H9 (cell line): Measurements from ENCODE around the gene ATP8B2. TPM values are rescaled to one million over a fixed set of nuclear protein-coding genes. Genes with fewer than 3 reads are reported as not detected.

Source experiments
- DNase-seq: peaks from one replicate; pipeline ENCODE4 v3.0.0-alpha.2; 2017
- H2AFZ ChIP-seq: one replicate; pipeline ENCODE4 v1.6.1; 2013; ENCODE audit warnings: mild to moderate bottlenecking, low read length, control low read depth, moderate library complexity
- H2AK5ac ChIP-seq: 2 replicates; pipeline ENCODE4 v1.6.1; 2013; ENCODE audit warnings: low read length, control low read depth, mixed read lengths; ENCODE audit not compliant: insufficient read length
- H2BK120ac ChIP-seq: one replicate; pipeline ENCODE4 v1.6.1; 2013; ENCODE audit warnings: low read depth, mild to moderate bottlenecking, low read length, control low read depth, inconsistent platforms; ENCODE audit not compliant: poor library complexity, severe bottlenecking
- H2BK12ac ChIP-seq: 2 replicates; pipeline ENCODE4 v1.6.1; 2013; ENCODE audit warnings: low read length, control low read depth, mixed read lengths, low read depth; ENCODE audit not compliant: insufficient read length
- H2BK15ac ChIP-seq: 2 replicates; pipeline ENCODE4 v1.6.1; 2013; ENCODE audit warnings: low read depth, low read length, control low read depth
- H2BK20ac ChIP-seq: one replicate; pipeline ENCODE4 v1.6.1; 2013; ENCODE audit warnings: low read depth, mild to moderate bottlenecking, low read length, control low read depth, inconsistent platforms; ENCODE audit not compliant: poor library complexity, severe bottlenecking
- H2BK5ac ChIP-seq: 2 replicates; pipeline ENCODE4 v1.6.1; 2013; ENCODE audit warnings: low read length, control low read depth, mixed read lengths; ENCODE audit not compliant: insufficient read length
- H3K14ac ChIP-seq: 2 replicates; pipeline ENCODE4 v1.6.1; 2013; ENCODE audit warnings: low read length, control low read depth; ENCODE audit not compliant: insufficient read depth
- H3K18ac ChIP-seq: 2 replicates; pipeline ENCODE4 v1.6.1; 2013; ENCODE audit warnings: low read depth, mild to moderate bottlenecking, mixed read lengths, low read length, control low read depth; ENCODE audit not compliant: insufficient read length
- H3K23ac ChIP-seq: 2 replicates; pipeline ENCODE4 v1.6.1; 2013; ENCODE audit warnings: low read length, control low read depth, mixed read lengths, low read depth; ENCODE audit not compliant: insufficient read length
- H3K23me2 ChIP-seq: 2 replicates; pipeline ENCODE4 v1.6.1; 2013; ENCODE audit warnings: low read depth, mild to moderate bottlenecking, mixed read lengths, low read length, control low read depth; ENCODE audit not compliant: insufficient read length, poor library complexity, severe bottlenecking
- H3K27ac ChIP-seq: 2 replicates; pipeline ENCODE4 v1.5.1; 2013; ENCODE audit warnings: low read length, control low read depth, mixed read lengths, low read depth; ENCODE audit not compliant: insufficient read length
- H3K27me3 ChIP-seq: 2 replicates; pipeline ENCODE4 v1.6.1; 2013; ENCODE audit warnings: low read length, control low read depth, inconsistent platforms; ENCODE audit not compliant: insufficient read depth
- H3K4ac ChIP-seq: 2 replicates; pipeline ENCODE4 v1.6.1; 2013; ENCODE audit warnings: low read depth, mild to moderate bottlenecking, control low read depth, inconsistent platforms, low read length, moderate library complexity
- H3K4me1 ChIP-seq: 2 replicates; pipeline ENCODE4 v1.6.1; 2013; ENCODE audit warnings: low read length, control low read depth, inconsistent platforms; ENCODE audit not compliant: insufficient read depth
- H3K4me2 ChIP-seq: 2 replicates; pipeline ENCODE4 v1.6.1; 2013; ENCODE audit warnings: low read length, control low read depth, mixed read lengths; ENCODE audit not compliant: insufficient read length, insufficient read depth
- H3K56ac ChIP-seq: 2 replicates; pipeline ENCODE4 v1.6.1; 2013; ENCODE audit warnings: low read depth, mild to moderate bottlenecking, mixed read lengths, low read length, control low read depth; ENCODE audit not compliant: insufficient read length
- H3K79me1 ChIP-seq: 2 replicates; pipeline ENCODE4 v1.6.1; 2013; ENCODE audit warnings: low read depth, mild to moderate bottlenecking, moderate library complexity, low read length, control low read depth, inconsistent platforms; ENCODE audit not compliant: insufficient read depth, poor library complexity, severe bottlenecking
- H3K79me2 ChIP-seq: 2 replicates; pipeline ENCODE4 v1.6.1; 2013; ENCODE audit warnings: low read length, control low read depth, inconsistent platforms; ENCODE audit not compliant: insufficient read depth
- H3K9ac ChIP-seq: 2 replicates; pipeline ENCODE4 v1.6.1; 2013; ENCODE audit warnings: low read length, control low read depth, mixed read lengths; ENCODE audit not compliant: insufficient read length; ENCODE audit errors: extremely low read depth
- H3K9me3 ChIP-seq: one replicate; pipeline ENCODE4 v1.6.1; 2013; ENCODE audit warnings: low read depth, low read length, inconsistent platforms; ENCODE audit not compliant: control insufficient read depth
- H3T11ph ChIP-seq: one replicate; pipeline ENCODE4 v1.6.1; 2013; ENCODE audit warnings: mild to moderate bottlenecking, low read length, control low read depth, inconsistent platforms
- H4K20me1 ChIP-seq: one replicate; pipeline ENCODE4 v1.6.1; 2013; ENCODE audit not compliant: control insufficient read depth, insufficient read length, insufficient read depth
- H4K5ac ChIP-seq: 2 replicates; pipeline ENCODE4 v1.6.1; 2013; ENCODE audit warnings: low read depth, mild to moderate bottlenecking, mixed read lengths, low read length, control low read depth; ENCODE audit not compliant: insufficient read length
- H4K8ac ChIP-seq: replicated peaks from 2 replicates; pipeline ENCODE4 v1.6.1; 2013; ENCODE audit warnings: low read length, control low read depth, mixed read lengths, low read depth; ENCODE audit not compliant: insufficient read length
- H4K91ac ChIP-seq: 2 replicates; pipeline ENCODE4 v1.6.1; 2013; ENCODE audit warnings: low read depth, mild to moderate bottlenecking, moderate library complexity, mixed read lengths, low read length, control low read depth; ENCODE audit not compliant: insufficient read length
- H3K27ac Mint-ChIP-seq, 3 experiments: 2 replicates in 2 of 3; 3 replicates in 1 of 3; pipeline ENCODE4 v1.8.0; 2020 to 2021; ENCODE audit warnings: mixed read lengths in 3 of 3, mild to moderate bottlenecking in 1 of 3, moderate library complexity in 1 of 3
- H3K27me3 Mint-ChIP-seq: 2 replicates; pipeline ENCODE4 v1.8.0; 2021; ENCODE audit warnings: low read depth, mild to moderate bottlenecking, moderate library complexity, mixed read lengths
- H3K36me3 Mint-ChIP-seq, 3 experiments: 2 replicates in 2 of 3; 3 replicates in 1 of 3; pipeline ENCODE4 v1.8.0; 2020 to 2021; ENCODE audit warnings: low read depth in 3 of 3, mixed read lengths in 3 of 3; ENCODE audit not compliant: insufficient read depth in 1 of 3
- H3K4me1 Mint-ChIP-seq, 2 experiments: 2 replicates each; pipeline ENCODE4 v1.8.0; 2020; ENCODE audit warnings: mixed read lengths in 2 of 2
- H3K4me3 Mint-ChIP-seq, 2 experiments: 2 replicates in 1 of 2; 3 replicates in 1 of 2; pipeline ENCODE4 v1.8.0; 2020 to 2021; ENCODE audit warnings: mild to moderate bottlenecking in 2 of 2, mixed read lengths in 2 of 2, moderate library complexity in 1 of 2
- H3K9me3 Mint-ChIP-seq, 2 experiments: 2 replicates in 1 of 2; 3 replicates in 1 of 2; pipeline ENCODE4 v1.8.0; 2020; ENCODE audit warnings: mild to moderate bottlenecking in 2 of 2, mixed read lengths in 2 of 2, moderate library complexity in 1 of 2
- WGBS: extraction: QIAGEN DNeasy Blood & Tissue Kit; methylation state at CpG from one replicate; pipeline ENCODE4 v1.1.7; 2013; ENCODE audit warnings: missing lambda C conversion rate, low lambda C conversion rate, mixed read lengths; ENCODE audit not compliant: insufficient read length; ENCODE audit errors: extremely low coverage; 5-methylcytosine and 5-hydroxymethylcytosine counted together
- total RNA-seq: library from RNA; stranded (reverse); gene quantifications from 2 replicates; pipeline ENCODE4 v1.2.1, GENCODE V29; 2021
- TF ChIP-seq, protein P1 (sequence below): fragments of 200-600 bp; sonication (generic); conservative IDR thresholded peaks from 3 replicates; pipeline ENCODE4 v1.8.0; 2021; ENCODE audit warnings: antibody characterized with exemption, mild to moderate bottlenecking

The ATP8B2 gene
- total RNA-seq, 1 experiment from 2014 or later = 37.6 TPM

DNA sequence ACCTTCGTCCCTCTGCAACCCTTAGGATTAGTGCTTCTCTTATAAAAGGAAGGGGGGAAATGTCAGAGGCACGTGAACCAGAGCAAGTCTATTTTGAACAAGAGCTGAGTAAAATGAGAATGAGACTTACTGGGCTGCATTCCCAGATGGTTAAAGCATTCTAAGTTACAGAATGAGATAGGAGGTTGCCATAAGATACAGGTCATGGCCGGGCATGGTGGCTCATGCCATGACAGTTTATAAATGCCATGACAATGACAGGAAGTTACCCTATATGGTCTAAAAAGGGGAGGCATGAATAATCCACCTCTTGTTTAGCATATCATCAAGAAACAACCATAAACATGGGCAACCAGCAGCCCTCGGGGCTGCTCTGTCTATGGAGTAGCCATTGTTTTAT is 6.9 kb upstream of the ATP8B2 start:
- no peaks in the 10 kb centered on the region for H4K20me1 ChIP-seq
- H4K5ac ChIP-seq = no peak overlapping the region
- H2BK120ac ChIP-seq = no peak overlapping the region
- no peak overlapping the region for H2AK5ac ChIP-seq
- H3K9ac ChIP-seq = no peak overlapping the region
- no peaks in the 10 kb centered on the region for H3K4me1 ChIP-seq
- H2BK12ac ChIP-seq = no peak overlapping the region
- no peak overlapping the region for H3K27ac ChIP-seq
- no peak overlapping the region for H3K23ac ChIP-seq
- WGBS = no CpG with 5 or more reads among the region's 4 CpGs
- H3K4me1 Mint-ChIP-seq = no peaks in the 10 kb centered on the region
- H3K27ac Mint-ChIP-seq = no peak overlapping the region
- H3K79me1 ChIP-seq = no peaks in the 10 kb centered on the region
- H3K23me2 ChIP-seq = no peaks in the 10 kb centered on the region
- H3K36me3 Mint-ChIP-seq = no peaks in the 10 kb centered on the region; a peak in 1 of 7 replicates
- no peak overlapping the region for H4K8ac ChIP-seq
- no peak overlapping the region for H2BK20ac ChIP-seq
- H3K18ac ChIP-seq = no peak overlapping the region
- H2BK5ac ChIP-seq = no peak overlapping the region
- no peak overlapping the region for H3K4ac ChIP-seq
- no peak overlapping the region for H2BK15ac ChIP-seq
- no peak overlapping the region for H3K14ac ChIP-seq
- H3K9me3 ChIP-seq = no peaks in the 10 kb centered on the region
- DNase-seq = no peak
- H3K27me3 Mint-ChIP-seq = peaks cover 21% of the 10 kb centered on the region
- no peak overlapping the region for H3K4me3 Mint-ChIP-seq
- H3K27me3 ChIP-seq = no peaks in the 10 kb centered on the region
- no peak overlapping the region for H3K56ac ChIP-seq
- no peak overlapping the region for H4K91ac ChIP-seq
- H3T11ph ChIP-seq = no peak overlapping the region
- no peak overlapping the region for H2AFZ ChIP-seq
- no peak overlapping the region for H3K4me2 ChIP-seq
- no peaks in the 10 kb centered on the region for H3K79me2 ChIP-seq
- H3K9me3 Mint-ChIP-seq = peaks cover 16 to 28% of the 10 kb centered on the region in 2 experiments
- TF ChIP-seq, protein P1, sequence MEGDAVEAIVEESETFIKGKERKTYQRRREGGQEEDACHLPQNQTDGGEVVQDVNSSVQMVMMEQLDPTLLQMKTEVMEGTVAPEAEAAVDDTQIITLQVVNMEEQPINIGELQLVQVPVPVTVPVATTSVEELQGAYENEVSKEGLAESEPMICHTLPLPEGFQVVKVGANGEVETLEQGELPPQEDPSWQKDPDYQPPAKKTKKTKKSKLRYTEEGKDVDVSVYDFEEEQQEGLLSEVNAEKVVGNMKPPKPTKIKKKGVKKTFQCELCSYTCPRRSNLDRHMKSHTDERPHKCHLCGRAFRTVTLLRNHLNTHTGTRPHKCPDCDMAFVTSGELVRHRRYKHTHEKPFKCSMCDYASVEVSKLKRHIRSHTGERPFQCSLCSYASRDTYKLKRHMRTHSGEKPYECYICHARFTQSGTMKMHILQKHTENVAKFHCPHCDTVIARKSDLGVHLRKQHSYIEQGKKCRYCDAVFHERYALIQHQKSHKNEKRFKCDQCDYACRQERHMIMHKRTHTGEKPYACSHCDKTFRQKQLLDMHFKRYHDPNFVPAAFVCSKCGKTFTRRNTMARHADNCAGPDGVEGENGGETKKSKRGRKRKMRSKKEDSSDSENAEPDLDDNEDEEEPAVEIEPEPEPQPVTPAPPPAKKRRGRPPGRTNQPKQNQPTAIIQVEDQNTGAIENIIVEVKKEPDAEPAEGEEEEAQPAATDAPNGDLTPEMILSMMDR = no peak
